HEK293T (cell line): ENCODE data around the gene SUSD4.

Experiments
- CTCF ChIA-PET: fragments of 350-600 bp; formaldehyde crosslinking; extraction: SDS; loops from one replicate; lab custom pipeline; 2021; ENCODE audit warnings: antibody characterized with exemption, inconsistent platforms; lab: Yijun Ruan, JAX
- POLR2A ChIA-PET: fragments of 350-600 bp; formaldehyde crosslinking; extraction: SDS; loops from one replicate; lab custom pipeline; 2020; ENCODE audit warnings: antibody characterized with exemption, inconsistent platforms; lab: Yijun Ruan, JAX
- DNase-seq: peaks from one replicate; pipeline ENCODE4 v3.0.0; 2012; ENCODE audit warnings: mixed read lengths; ENCODE audit errors: extremely low spot score
- ARNT ChIP-seq: fragments of 450-650 bp; IDR thresholded peaks from 2 replicates; pipeline ENCODE4 v1.6.1; 2017; ENCODE audit warnings: mild to moderate bottlenecking
- BHLHE40 ChIP-seq: fragments of 450-650 bp; IDR thresholded peaks from 2 replicates; pipeline ENCODE4 v1.6.1; 2016; ENCODE audit warnings: mild to moderate bottlenecking, moderate library complexity, borderline replicate concordance
- CTBP1 ChIP-seq: fragments of 450-650 bp; IDR thresholded peaks from 2 replicates; pipeline ENCODE4 v1.6.1; 2016; ENCODE audit warnings: borderline replicate concordance
- ELF4 ChIP-seq: fragments of 450-650 bp; IDR thresholded peaks from 2 replicates; pipeline ENCODE4 v1.6.1; 2017; ENCODE audit warnings: antibody characterized with exemption
- FOXA1 ChIP-seq: fragments of 450-650 bp; IDR thresholded peaks from 2 replicates; pipeline ENCODE4 v1.6.1; 2016; ENCODE audit warnings: mild to moderate bottlenecking
- FOXK2 ChIP-seq: fragments of 450-650 bp; IDR thresholded peaks from 2 replicates; pipeline ENCODE4 v1.6.1; 2016; ENCODE audit warnings: mild to moderate bottlenecking
- FOXM1 ChIP-seq: fragments of 450-650 bp; IDR thresholded peaks from 2 replicates; pipeline ENCODE4 v1.6.1; 2017; ENCODE audit warnings: mild to moderate bottlenecking, borderline replicate concordance
- HDGF ChIP-seq: fragments of 450-650 bp; IDR thresholded peaks from 2 replicates; pipeline ENCODE4 v1.6.1; 2017; ENCODE audit warnings: antibody characterized with exemption, borderline replicate concordance
- L3MBTL2 ChIP-seq: fragments of 450-650 bp; conservative IDR thresholded peaks from 2 replicates; pipeline ENCODE4 v1.6.1; 2016; ENCODE audit warnings: mild to moderate bottlenecking
- LEF1 ChIP-seq: fragments of 450-650 bp; IDR thresholded peaks from 2 replicates; pipeline ENCODE4 v1.6.1; 2017; ENCODE audit warnings: mild to moderate bottlenecking, borderline replicate concordance
- NFRKB ChIP-seq: fragments of 450-650 bp; IDR thresholded peaks from 2 replicates; pipeline ENCODE4 v1.6.1; 2016; ENCODE audit warnings: mild to moderate bottlenecking, moderate library complexity
- PKNOX1 ChIP-seq: fragments of 450-650 bp; IDR thresholded peaks from 2 replicates; pipeline ENCODE4 v1.6.1; 2016
- SP1 ChIP-seq: fragments of 450-650 bp; IDR thresholded peaks from 2 replicates; pipeline ENCODE4 v1.6.1; 2017
- SUZ12 ChIP-seq: fragments of 450-650 bp; IDR thresholded peaks from 2 replicates; pipeline ENCODE4 v1.6.1; 2016; ENCODE audit warnings: mild to moderate bottlenecking
- TARDBP ChIP-seq: fragments of 450-650 bp; IDR thresholded peaks from 2 replicates; pipeline ENCODE4 v1.6.1; 2016
- ZNF384 ChIP-seq: fragments of 450-650 bp; IDR thresholded peaks from 2 replicates; pipeline ENCODE4 v1.6.1; 2016

Gene SUSD4

GRCh38 chr1:223393275-223394214 lies 29.6 kb upstream of the SUSD4 start, which contains the start of gene CCDC185:
Gene CCDC185, plus strand, starts transcription at chr1:223393415. Its CDS starts 61 bp downstream, at chr1:223393476.
- POLR2A ChIA-PET, result no interaction called here

GRCh38 chr1:223390618-223391017 lies 26.6 kb upstream of the SUSD4 start:
- ChIA-PET POLR2A (no interaction called here), CTCF (no interaction called here)
- no peak for TF ChIP-seq FOXM1
- no peak for TF ChIP-seq FOXK2
- TF ChIP-seq SUZ12, result no peak
- TF ChIP-seq ZNF384, result no peak
- TF ChIP-seq L3MBTL2, result no peak
- TF ChIP-seq PKNOX1, result no peak
- TF ChIP-seq FOXA1, result no peak
- TF ChIP-seq SP1, result no peak
- no peak for TF ChIP-seq ELF4
- no peak for TF ChIP-seq CTBP1
- TF ChIP-seq NFRKB, result no peak
- TF ChIP-seq TARDBP, result no peak
- no peak for TF ChIP-seq LEF1
- no peak for TF ChIP-seq BHLHE40
- TF ChIP-seq ARNT, result no peak
- TF ChIP-seq HDGF, result no peak
- DNase-seq, result no peak

More at GRCh38 chr1:223393275-223394214, 29.6 kb upstream of the SUSD4 start, which contains the start of gene CCDC185:
- no peak for DNase-seq
- TF ChIP-seq NFRKB (no peak), ELF4 (no peak), SUZ12 (no peak), FOXA1 (no peak), L3MBTL2 (no peak), LEF1 (no peak), HDGF (no peak), FOXM1 (no peak), FOXK2 (no peak), CTBP1 (no peak), TARDBP (no peak), ZNF384 (no peak), ARNT (no peak), BHLHE40 (no peak)
- CTCF ChIA-PET, result no interaction called here

GRCh38 chr1:223386013-223386412 lies 22.0 kb upstream of the SUSD4 start:
- ChIA-PET CTCF (no interaction called here), POLR2A (no interaction called here)

GRCh38 chr1:223378754-223379153 lies 14.8 kb upstream of the SUSD4 start:
- CTCF ChIA-PET, result no interaction called here

More at GRCh38 chr1:223386013-223386412, 22.0 kb upstream of the SUSD4 start:
- no peak for DNase-seq
- TF ChIP-seq FOXM1, result no peak

GRCh38 chr1:223374064-223374610 lies 10.2 kb upstream of the SUSD4 start:
- no peak for DNase-seq
- ChIA-PET POLR2A (no interaction called here), CTCF (no interaction called here)
- TF ChIP-seq SUZ12 (no peak), TARDBP (no peak), FOXM1 (no peak), FOXA1 (no peak), ELF4 (no peak), NFRKB (no peak), L3MBTL2 (no peak), FOXK2 (no peak), ZNF384 (no peak)

More at GRCh38 chr1:223378754-223379153, 14.8 kb upstream of the SUSD4 start:
- POLR2A ChIA-PET, result no interaction called here
- DNase-seq, result no peak
- TF ChIP-seq BHLHE40 (no peak), L3MBTL2 (no peak), FOXM1 (no peak), ARNT (no peak), TARDBP (no peak), CTBP1 (no peak), FOXK2 (no peak), LEF1 (no peak), NFRKB (no peak), ELF4 (no peak), PKNOX1 (no peak)

GRCh38 chr1:223364685-223365382 lies 858 bp upstream of the SUSD4 start:
- ChIA-PET CTCF (interaction anchor here (2.0 kb wide), 1 partner anchor 231 kb away, joined by 9 read pairs; no protein-coding TSS in a partner anchor), POLR2A (no interaction called here)
- DNase-seq, result no peak
- TF ChIP-seq FOXM1, result no peak
- TF ChIP-seq HDGF, result no peak
- no peak for TF ChIP-seq ARNT
- TF ChIP-seq ZNF384, result no peak
- TF ChIP-seq LEF1, result no peak
- TF ChIP-seq ELF4, result no peak
- TF ChIP-seq NFRKB, result no peak
- no peak for TF ChIP-seq SUZ12
- no peak for TF ChIP-seq FOXK2
- TF ChIP-seq L3MBTL2, result no peak
- TF ChIP-seq TARDBP, result no peak
- TF ChIP-seq FOXA1, result no peak
- TF ChIP-seq SP1, result no peak
- TF ChIP-seq CTBP1, result no peak
- TF ChIP-seq BHLHE40, result no peak
- TF ChIP-seq PKNOX1, result no peak
